ENCODE data around the gene LDB2.
"Not testable (repeated sequence)": the region's sequence is repeated elsewhere in the genome, so short reads cannot be mapped to it uniquely, and the experiment has no call there.

Gene LDB2

DNA sequence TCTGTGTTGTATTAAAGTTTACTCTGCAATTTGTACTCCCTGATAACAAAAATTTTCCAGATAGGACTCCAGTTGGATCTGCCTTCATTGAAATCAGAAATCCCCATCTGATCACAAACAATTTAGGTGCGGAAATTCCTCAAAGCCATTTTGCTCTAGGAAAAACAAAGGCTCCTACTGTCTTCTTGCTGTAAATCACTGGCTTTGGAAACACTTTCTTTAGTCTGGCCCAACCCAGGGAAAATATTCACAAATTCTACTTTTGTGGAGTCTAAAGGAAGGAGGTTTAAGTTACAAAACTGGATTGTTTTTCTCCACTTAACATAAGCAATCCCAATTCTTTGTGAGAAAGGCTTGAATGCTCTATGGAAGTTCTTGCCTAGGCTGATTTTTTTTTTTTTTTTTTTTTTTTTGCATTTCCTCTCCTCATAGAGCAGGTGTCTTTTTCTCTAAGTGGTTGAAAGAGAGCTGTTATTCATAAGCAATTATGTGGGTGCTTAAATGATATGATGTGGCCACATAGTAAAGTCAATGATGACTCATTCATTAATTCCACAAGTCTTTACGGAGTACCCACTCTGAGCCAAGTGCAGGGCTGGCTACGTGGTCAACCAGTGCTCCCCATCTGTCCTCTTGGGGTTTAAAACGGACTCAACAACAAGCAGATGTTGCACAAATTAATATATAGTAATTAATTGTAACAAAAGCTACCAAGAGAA is 261.4 kb downstream of the LDB2 start:
- in situ Hi-C loops (cut with MboI; ENCODE audit: low pct_unique_long_range_greater_than_20kb, low sequenced_read_pairs, unreplicated experiment) = no loop called here
- TF ChIP-seq, protein P1, sequence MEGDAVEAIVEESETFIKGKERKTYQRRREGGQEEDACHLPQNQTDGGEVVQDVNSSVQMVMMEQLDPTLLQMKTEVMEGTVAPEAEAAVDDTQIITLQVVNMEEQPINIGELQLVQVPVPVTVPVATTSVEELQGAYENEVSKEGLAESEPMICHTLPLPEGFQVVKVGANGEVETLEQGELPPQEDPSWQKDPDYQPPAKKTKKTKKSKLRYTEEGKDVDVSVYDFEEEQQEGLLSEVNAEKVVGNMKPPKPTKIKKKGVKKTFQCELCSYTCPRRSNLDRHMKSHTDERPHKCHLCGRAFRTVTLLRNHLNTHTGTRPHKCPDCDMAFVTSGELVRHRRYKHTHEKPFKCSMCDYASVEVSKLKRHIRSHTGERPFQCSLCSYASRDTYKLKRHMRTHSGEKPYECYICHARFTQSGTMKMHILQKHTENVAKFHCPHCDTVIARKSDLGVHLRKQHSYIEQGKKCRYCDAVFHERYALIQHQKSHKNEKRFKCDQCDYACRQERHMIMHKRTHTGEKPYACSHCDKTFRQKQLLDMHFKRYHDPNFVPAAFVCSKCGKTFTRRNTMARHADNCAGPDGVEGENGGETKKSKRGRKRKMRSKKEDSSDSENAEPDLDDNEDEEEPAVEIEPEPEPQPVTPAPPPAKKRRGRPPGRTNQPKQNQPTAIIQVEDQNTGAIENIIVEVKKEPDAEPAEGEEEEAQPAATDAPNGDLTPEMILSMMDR (IDR thresholded peaks at IDR 0.05; ENCODE audit: extremely low read depth, insufficient read depth, missing control alignments) = no peak
- no peak for DNase-seq (ENCODE audit: low spot score)

DNA sequence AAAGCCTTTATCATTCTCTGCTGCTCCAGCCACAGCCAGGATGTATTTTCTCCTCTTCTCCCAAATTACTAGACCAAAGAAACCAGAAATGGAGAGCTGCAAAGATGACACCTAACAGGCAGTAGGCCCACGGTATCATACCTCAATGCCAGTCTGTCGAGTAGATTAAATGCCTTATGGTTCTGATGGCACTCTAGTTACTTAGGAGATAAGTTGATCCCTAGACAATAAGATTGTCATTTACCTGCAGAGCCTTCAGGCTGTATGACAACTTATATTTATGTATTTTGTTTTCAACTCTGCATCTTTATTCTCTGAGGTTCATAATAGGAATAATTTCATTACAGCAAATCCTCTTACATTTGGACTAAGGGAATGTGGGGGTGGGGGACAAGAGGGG is 262.1 kb downstream of the LDB2 start:
- in situ Hi-C loops (cut with MboI; ENCODE audit: low pct_unique_long_range_greater_than_20kb, low sequenced_read_pairs, unreplicated experiment) = no loop called here
- DNase-seq (ENCODE audit: low spot score) = no peak
- TF ChIP-seq, protein P1 (IDR thresholded peaks at IDR 0.05; ENCODE audit: extremely low read depth, insufficient read depth, missing control alignments) = no peak

DNA sequence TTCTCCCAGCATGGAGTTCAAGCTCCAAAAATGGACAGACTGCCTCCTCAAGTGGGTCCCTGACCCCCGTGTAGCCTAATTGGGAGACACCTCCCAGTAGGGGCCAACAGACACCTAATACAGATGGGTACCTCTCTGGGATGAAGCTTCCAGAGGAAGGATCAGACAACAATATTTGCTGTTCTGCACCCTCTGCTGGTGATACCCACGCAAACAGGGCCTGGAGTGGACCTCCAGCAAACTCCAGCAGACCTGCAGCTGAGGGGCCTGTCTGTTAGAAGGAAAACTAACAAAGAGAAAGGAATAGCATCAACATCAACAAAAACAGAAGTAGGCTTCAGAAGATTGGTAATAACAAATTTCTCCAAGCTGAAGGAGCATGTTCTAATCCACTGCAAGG is 269.2 kb downstream of the LDB2 start:
- DNase-seq (ENCODE audit: low spot score); in situ Hi-C loops (cut with MboI; ENCODE audit: low pct_unique_long_range_greater_than_20kb, low sequenced_read_pairs, unreplicated experiment): not testable (repeated sequence)

DNA sequence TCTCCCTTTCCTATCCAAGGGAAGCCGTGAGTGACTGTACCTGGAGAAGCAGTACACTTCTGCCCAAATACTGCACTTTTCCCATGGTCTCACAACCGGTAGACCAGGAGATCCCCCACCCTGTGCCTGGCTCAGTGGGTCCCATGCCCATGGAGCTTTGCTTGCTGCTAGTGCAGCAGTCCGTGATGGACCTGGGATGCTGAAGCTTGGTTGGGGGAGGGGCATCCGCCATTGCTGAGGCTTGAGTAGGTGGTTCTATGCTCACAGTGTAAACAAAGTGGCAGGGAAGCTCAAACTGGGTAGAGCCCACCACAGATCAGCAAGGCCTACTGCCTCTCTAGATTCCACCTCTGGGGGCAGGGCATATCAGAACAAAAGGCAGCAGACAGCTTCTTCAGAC is 269.6 kb downstream of the LDB2 start:
- DNase-seq (ENCODE audit: low spot score); in situ Hi-C loops (cut with MboI; ENCODE audit: low pct_unique_long_range_greater_than_20kb, low sequenced_read_pairs, unreplicated experiment): not testable (repeated sequence)

DNA sequence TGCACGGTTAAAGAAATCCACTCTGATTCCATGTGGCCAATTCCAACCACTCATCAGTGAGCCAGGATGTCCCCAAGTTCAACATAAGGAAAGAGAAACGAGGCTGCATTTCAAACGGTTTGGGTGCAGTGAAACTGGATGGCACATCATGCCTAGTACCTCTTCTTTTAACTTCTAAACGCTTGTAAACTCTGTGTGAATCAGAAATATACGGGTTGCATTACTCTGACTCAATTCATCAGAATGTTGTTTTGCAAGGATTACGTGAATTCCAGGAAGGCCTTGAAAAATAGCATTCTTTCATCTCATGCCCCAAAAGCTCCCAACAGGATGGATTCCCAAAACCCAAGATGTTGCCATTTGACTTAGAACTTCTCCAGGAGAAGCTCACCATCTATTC is 270.4 kb downstream of the LDB2 start:
- TF ChIP-seq, protein P1 (IDR thresholded peaks at IDR 0.05; ENCODE audit: extremely low read depth, insufficient read depth, missing control alignments) = no peak

DNA sequence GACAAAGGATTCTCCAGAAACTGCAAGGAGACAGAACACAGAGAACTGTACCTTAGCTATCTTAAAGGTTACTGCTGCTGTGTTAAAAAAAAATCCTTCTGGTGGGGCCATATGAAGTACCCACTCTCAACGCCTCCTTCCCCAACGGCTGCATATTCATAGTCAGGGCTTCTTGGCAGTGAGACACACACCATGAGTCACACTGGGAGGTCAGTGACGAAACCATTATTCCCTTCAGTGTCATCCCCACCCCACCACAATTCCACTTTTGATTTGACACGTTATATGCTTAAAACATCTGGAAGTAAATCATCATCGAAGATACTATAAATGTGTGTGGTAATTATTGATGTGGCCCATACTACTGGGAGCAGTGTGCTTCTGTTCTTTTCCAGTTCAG is 271.5 kb downstream of the LDB2 start:
- TF ChIP-seq, protein P1 (IDR thresholded peaks at IDR 0.05; ENCODE audit: extremely low read depth, insufficient read depth, missing control alignments) = no peak
- no peak for DNase-seq (ENCODE audit: low spot score)
- in situ Hi-C loops (cut with MboI; ENCODE audit: low pct_unique_long_range_greater_than_20kb, low sequenced_read_pairs, unreplicated experiment) = no loop called here

More for the DNA sequence above, 270.4 kb downstream of the LDB2 start:
- DNase-seq (ENCODE audit: low spot score) = no peak
- in situ Hi-C loops (cut with MboI; ENCODE audit: low pct_unique_long_range_greater_than_20kb, low sequenced_read_pairs, unreplicated experiment) = no loop called here

DNA sequence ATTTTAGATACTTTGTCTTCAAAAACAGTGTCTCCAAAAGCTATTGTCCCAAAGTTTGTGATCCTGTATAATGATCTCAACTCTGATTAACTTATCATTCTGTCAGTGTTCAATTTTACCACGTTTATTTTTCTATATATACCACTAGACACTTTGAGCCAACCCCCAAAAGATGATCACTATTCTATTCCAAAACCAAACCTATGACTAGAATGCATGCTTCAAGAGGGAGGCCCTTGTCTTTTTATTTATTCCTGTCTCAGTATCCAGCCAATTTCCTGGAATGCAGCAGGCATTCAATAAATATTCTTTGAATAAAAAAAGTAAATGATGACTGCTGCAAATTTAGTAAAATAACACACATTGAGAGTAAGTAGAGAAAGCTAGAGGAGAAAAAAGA is 275.6 kb downstream of the LDB2 start:
- TF ChIP-seq, protein P1 (IDR thresholded peaks at IDR 0.05; ENCODE audit: extremely low read depth, insufficient read depth, missing control alignments) = no peak
- DNase-seq (ENCODE audit: low spot score) = no peak
- in situ Hi-C loops (cut with MboI; ENCODE audit: low pct_unique_long_range_greater_than_20kb, low sequenced_read_pairs, unreplicated experiment) = no loop called here

DNA sequence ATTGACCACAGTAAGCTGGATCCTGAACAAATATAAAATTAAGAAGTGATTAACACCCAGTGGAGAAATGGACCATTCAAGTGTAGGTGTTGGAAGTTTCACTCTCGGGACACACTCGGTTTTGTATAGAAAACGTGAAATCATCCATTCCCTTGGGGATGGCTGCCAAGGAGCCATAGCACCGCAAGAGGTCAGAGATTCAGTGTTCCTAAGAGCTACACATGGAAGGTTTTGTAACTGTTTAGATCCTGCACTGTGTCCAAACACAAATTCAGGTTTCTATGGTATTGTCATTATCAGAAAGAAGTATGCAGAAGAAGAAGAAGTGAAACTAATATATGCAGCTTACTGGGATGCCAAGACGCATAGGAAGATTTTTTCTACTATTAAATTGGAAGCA is 281.0 kb downstream of the LDB2 start:
- DNase-seq (ENCODE audit: low spot score) = no peak
- TF ChIP-seq, protein P1 (IDR thresholded peaks at IDR 0.05; ENCODE audit: extremely low read depth, insufficient read depth, missing control alignments) = no peak
- in situ Hi-C loops (cut with MboI; ENCODE audit: low pct_unique_long_range_greater_than_20kb, low sequenced_read_pairs, unreplicated experiment) = no loop called here

All from GM13977 (cell line).